WERI-Rb-1 (cell line): ENCODE results near the gene SIRT6.

Experiments
- DNase-seq: peaks from one replicate; pipeline ENCODE4 v3.0.0-alpha.2; 2020
- H3K27ac ChIP-seq: fragments of 250-450 bp; sonication (Bioruptor Pico); 2 replicates; pipeline ENCODE4 v1.5.1; 2020; ENCODE audit warnings: mild to moderate bottlenecking, moderate library complexity
- H3K27me3 ChIP-seq: fragments of 250-450 bp; sonication (Bioruptor Pico); 2 replicates; pipeline ENCODE4 v1.5.1; 2021; ENCODE audit warnings: mild to moderate bottlenecking, low read depth, moderate library complexity; ENCODE audit not compliant: insufficient read depth, severe bottlenecking
- H3K36me3 ChIP-seq: fragments of 250-450 bp; sonication (Bioruptor Pico); 2 replicates; pipeline ENCODE4 v1.5.1; 2020; ENCODE audit warnings: mild to moderate bottlenecking, moderate library complexity
- H3K4me3 ChIP-seq: 2 replicates; pipeline ENCODE4 v1.5.1; 2011; ENCODE audit warnings: low read depth, mild to moderate bottlenecking, control low read depth, low read length
- H3K9me3 ChIP-seq: fragments of 250-450 bp; sonication (Bioruptor Pico); 2 replicates; pipeline ENCODE4 v1.5.1; 2021; ENCODE audit warnings: mild to moderate bottlenecking, moderate library complexity; ENCODE audit not compliant: severe bottlenecking
- TF ChIP-seq, protein P1 (sequence below): IDR thresholded peaks from 2 replicates; pipeline ENCODE4 v1.5.1; 2011; ENCODE audit warnings: low read depth, mild to moderate bottlenecking, control low read depth, inconsistent platforms, low read length

SIRT6 gene

DNA sequence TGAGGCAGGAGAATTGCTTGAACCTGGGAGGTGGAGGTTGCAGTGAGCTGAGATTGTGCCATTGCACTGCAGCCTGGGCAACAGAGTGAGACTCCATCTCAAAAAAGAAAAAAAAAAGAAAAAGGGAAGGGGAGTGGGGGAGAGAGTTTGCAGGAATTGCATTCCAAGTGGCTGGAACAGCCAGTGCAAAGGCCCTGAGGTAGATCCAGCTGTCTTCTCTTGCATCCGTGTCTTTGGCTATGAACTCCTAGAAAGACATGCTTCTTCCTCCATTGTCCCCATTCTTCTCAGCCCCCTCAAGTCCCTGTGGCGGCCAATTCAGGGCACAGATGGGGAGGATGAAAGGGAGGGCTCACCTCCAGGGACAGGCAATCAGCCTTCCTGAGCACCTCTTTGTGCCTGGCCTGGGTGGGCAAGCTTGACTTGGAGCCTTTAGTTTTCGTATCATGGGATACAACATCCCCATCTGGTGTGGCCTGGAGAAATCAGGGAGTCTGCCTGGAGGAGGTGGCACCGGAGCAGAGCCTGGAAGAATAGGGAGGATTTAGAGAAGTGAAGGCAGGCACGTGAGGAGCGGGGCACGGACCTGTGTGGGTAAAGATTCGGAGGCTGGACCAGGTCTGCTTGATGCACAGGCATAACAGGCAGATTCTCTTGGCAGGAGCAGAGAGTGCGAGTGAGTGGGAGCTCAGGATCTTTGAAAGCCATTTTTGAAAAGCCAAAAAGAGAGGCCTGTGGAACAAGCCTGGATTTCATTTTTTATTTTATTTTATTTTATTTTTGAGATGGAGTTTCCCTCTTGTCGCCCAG is 5.2 kb upstream of the SIRT6 start:
- no peaks in the 10 kb centered on the region for H3K27me3 ChIP-seq
- no peaks in the 10 kb centered on the region for H3K36me3 ChIP-seq
- TF ChIP-seq, protein P1, sequence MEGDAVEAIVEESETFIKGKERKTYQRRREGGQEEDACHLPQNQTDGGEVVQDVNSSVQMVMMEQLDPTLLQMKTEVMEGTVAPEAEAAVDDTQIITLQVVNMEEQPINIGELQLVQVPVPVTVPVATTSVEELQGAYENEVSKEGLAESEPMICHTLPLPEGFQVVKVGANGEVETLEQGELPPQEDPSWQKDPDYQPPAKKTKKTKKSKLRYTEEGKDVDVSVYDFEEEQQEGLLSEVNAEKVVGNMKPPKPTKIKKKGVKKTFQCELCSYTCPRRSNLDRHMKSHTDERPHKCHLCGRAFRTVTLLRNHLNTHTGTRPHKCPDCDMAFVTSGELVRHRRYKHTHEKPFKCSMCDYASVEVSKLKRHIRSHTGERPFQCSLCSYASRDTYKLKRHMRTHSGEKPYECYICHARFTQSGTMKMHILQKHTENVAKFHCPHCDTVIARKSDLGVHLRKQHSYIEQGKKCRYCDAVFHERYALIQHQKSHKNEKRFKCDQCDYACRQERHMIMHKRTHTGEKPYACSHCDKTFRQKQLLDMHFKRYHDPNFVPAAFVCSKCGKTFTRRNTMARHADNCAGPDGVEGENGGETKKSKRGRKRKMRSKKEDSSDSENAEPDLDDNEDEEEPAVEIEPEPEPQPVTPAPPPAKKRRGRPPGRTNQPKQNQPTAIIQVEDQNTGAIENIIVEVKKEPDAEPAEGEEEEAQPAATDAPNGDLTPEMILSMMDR, result no peak
- H3K4me3 ChIP-seq, result no peak overlapping the region
- H3K27ac ChIP-seq, result no peak overlapping the region
- no peaks in the 10 kb centered on the region for H3K9me3 ChIP-seq
- DNase-seq, result no peak

DNA sequence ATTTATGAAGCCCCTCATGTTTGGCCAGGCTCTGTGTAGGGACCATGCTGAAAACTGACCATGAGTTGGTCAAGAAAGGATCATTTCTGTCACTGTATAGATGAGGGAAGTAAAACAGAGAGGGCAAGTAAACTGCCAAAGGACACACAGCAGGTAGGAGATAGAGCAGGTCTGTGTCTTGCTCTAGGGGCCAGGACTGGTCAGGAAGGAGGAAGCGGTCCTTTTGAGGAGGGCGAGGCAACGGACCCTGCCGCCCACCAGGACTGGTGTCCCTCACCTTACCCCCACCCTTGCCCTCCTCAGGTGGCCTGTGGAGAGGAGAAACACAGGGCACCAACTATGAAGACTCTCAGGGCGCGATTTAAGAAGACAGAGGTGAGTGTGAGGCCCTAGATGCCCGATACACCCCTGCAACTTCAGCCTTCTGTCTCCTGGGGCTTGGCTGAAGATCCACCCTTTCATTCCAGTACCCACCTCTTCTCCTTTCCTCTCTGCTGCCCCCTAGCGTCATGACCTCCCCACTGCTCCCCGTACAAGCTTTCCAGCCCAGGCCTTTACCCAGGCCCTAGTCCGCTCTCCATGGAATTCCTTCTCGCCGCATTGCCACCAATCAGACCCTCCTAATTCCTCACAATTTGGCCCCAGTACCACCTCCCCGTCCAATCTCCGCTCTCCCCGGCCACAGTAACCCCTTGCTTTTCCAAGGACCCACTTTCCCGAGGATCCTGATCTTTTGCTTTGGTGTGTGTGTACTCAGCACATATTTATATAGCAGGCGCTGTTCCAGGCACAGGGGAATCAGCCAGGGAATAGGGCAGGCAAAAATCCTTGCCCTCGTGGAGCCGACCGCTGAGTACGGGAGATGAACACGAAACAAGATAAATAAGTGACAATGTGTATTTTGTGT is 4.0 kb upstream of the SIRT6 start:
- no peak overlapping the region for H3K4me3 ChIP-seq
- no peaks in the 10 kb centered on the region for H3K27me3 ChIP-seq
- no peaks in the 10 kb centered on the region for H3K9me3 ChIP-seq
- peak; percentile 90 for DNase-seq
- 0 out of 2 replicates have a peak overlapping the region, but pooled peaks have one; percentile 24 for H3K27ac ChIP-seq
- H3K36me3 ChIP-seq, result no peaks in the 10 kb centered on the region
- TF ChIP-seq, protein P1, result peak; percentile 90

DNA sequence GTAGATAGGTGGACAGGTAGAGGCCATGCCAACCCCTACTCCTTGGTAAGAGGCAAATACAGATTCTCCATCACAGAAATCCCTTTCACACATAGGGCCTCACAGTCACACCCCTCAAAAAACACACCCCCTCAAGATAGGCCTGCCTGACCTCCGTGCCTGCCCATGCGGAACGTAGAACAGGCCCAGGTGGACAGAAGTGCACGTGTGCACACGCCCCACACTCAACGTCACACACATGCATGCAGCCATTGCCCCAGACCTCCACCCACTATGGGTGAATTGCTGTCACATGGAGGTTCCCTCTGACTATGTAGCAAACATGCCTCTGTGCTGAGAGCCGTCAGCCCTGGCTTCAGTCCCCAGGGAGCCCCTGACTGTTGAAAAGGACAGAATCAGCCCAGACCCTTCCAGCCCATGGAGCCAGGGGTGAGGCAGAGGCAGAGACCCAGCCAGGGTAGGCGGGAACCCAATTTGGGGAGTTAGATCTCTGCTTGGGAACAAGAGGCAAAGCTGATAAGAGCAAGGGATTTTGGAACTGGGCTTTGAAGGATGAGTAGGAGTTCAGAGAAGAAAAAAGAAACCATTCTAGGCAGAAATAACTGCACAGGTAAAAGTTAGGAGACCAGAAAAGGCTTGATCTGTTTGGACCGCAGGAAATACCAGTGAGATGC is 3.2 kb upstream of the SIRT6 start:
- Histone ChIP-seq H3K27ac (no peak overlapping the region), H3K27me3 (no peaks in the 10 kb centered on the region), H3K4me3 (no peak overlapping the region), H3K9me3 (no peaks in the 10 kb centered on the region), H3K36me3 (peaks cover under 1% of the 10 kb centered on the region)
- TF ChIP-seq, protein P1, result no peak
- DNase-seq, result no peak

DNA sequence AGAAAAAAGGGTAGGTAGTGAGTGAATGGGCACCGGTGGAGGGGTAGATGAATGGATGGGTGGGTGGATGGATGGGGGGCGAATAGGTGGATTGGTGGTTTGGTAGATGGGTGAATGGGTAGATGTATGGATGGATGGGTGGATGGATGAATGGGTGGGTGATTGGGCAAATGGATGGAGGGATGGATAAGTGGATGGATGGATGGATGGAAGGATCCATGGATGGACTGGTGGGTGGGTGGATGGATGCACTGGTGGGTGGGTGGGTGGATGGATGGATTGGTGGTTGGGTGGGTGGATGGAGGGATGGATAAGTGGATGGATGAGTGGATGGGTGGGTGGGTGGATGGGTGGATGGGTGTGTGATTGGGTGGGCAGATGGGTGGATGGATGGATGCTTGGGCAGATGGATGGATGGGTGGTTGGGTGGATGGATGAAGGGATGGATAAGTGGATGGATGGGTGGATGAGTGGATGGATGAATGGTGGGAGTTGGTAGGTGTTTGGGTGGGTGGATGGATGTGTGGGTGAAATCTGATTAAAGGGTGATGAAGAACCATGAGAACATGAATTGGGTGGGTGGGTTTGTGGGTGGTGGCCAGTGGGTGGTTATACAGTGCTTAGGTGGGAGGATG is 2.5 kb upstream of the SIRT6 start:
- Histone ChIP-seq H3K27me3 (no peaks in the 10 kb centered on the region), H3K27ac (no peak overlapping the region; the same call in 1 of the 2 replicates), H3K4me3 (peak overlapping the region; percentile 26; the same call in 1 of the 2 replicates), H3K9me3 (no peaks in the 10 kb centered on the region), H3K36me3 (peaks cover 6% of the 10 kb centered on the region)
- no peak for DNase-seq
- TF ChIP-seq, protein P1, result no peak

DNA sequence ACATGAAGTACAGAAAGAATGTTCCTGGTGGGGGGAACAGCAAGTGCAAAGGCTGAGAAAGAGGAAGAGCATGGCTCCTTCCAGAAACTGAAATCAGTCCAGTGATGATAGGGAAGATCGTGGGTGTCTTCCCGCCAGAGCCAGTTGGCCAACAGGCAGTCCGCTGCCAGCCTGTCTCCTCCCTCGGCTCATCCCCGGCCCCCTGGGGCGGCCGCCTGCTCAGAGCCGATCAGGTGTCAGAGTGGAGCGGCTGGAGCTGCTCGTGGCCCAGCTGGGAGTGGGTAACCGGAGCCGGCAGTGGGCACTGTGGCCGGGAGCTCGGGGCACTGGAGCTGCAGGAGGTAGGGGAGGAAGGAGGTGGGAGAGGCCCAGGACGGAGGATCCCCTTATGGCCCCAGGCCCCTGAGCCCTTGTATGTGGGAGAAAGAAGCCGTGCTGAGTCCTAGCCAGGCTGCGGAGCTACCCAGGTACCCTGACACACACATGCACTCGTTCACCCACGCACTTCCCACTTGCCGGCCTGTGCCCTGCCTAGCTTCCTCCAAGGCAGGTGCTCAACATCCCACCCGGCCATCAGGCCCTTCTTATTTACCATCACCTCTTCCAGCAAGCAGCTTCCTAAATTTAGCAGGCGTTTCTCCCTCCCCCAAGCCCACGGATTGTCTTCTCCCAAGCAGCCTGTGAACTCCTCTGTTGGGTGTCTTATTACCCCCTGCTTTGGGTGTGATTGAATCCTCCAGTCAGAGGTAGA is 1.8 kb upstream of the SIRT6 start:
- Histone ChIP-seq H3K27me3 (no peaks in the 10 kb centered on the region), H3K36me3 (peaks cover 9% of the 10 kb centered on the region), H3K27ac (peak overlapping the region; percentile 77), H3K4me3 (peak overlapping the region; percentile 26), H3K9me3 (no peaks in the 10 kb centered on the region)
- DNase-seq, result peak; percentile 87
- TF ChIP-seq, protein P1, result 0 out of 2 replicates have a peak, but pooled peaks have one; percentile 7
